K562 (cell line): ENCODE measurements around the gene NPM3. TPM values are rescaled to one million over a fixed set of nuclear protein-coding genes. Genes with fewer than 3 reads are reported as not detected.
A peak's percentile ranks its signal among the peaks of the same experiment; 100 is the strongest.

Source experiments
- ATAC-seq: fragments of 200-7000 bp; cut with Tn5 transposase; 3 replicates; pipeline ENCODE4 v1.9.1; 2020; ENCODE audit warnings: moderate library complexity
- BruUV-seq: library from RNA; stranded (reverse); fragments of 400-500 nt; replicated peaks from 2 replicates; lab custom pipeline; 2021; lab: Mats Ljungman, UMichigan
- CTCF ChIA-PET: fragments of 300-600 bp; formaldehyde crosslinking; extraction: SDS; loops from one replicate; lab custom pipeline; 2021; ENCODE audit warnings: low intra/inter-chr PET ratio; lab: Yijun Ruan, JAX
- POLR2A ChIA-PET: fragments of 300-600, 350-650 bp; sonication (Branson Sonifier 250); formaldehyde crosslinking; extraction: SDS; loops from one replicate; lab custom pipeline; 2021; ENCODE audit warnings: antibody characterized with exemption, inconsistent platforms; lab: Yijun Ruan, JAX
- DNase-seq, 4 experiments: peaks; one replicate each; pipeline versions ENCODE4 v3.0.0 to v3.0.0-alpha.2; 2011 to 2018; ENCODE audit warnings: low spot score in 3 of 4, mixed read lengths in 3 of 4; ENCODE audit errors: extremely low read depth in 1 of 4
- FAIRE-seq: peaks from 2 replicates; lab custom pipeline; 2011; peaks lifted over from hg19 to GRCh38; lab: Jason Lieb, UNC
- H2AFZ ChIP-seq: 2 replicates; pipeline ENCODE4 v1.6.0; 2011; ENCODE audit warnings: low read depth, low read length, control low read depth, inconsistent platforms
- H3K27ac ChIP-seq: fragments of 200-600 bp; 3 replicates; pipeline ENCODE4 v1.8.0; 2011; ENCODE audit warnings: low read depth, mild to moderate bottlenecking, control low read depth, inconsistent platforms, low read length, moderate library complexity, mixed read lengths; ENCODE audit errors: extremely low read depth
- H3K27me3 ChIP-seq, 2 experiments: fragments of 300-600 bp in 1 of 2; 2 replicates in 1 of 2; 3 replicates in 1 of 2; pipeline versions ENCODE4 v1.6.0 to v1.8.0; 2011; ENCODE audit warnings: inconsistent platforms in 2 of 2, low read length in 2 of 2, mild to moderate bottlenecking in 1 of 2, mixed read lengths in 1 of 2, moderate library complexity in 1 of 2; ENCODE audit not compliant: control insufficient read depth in 2 of 2, insufficient read depth in 2 of 2
- H3K36me3 ChIP-seq: fragments of 300-600 bp; 3 replicates; pipeline ENCODE4 v1.8.0; 2011; ENCODE audit warnings: mild to moderate bottlenecking, low read length, inconsistent platforms; ENCODE audit not compliant: control insufficient read depth, insufficient read depth
- H3K4me1 ChIP-seq, 2 experiments: fragments of 200-600 bp in 1 of 2; replicated peaks in 1 of 2; 2 replicates in 1 of 2; 3 replicates in 1 of 2; pipeline versions ENCODE4 v1.5.1 to v1.8.0; 2011; ENCODE audit warnings: inconsistent platforms in 2 of 2, low read length in 2 of 2, mild to moderate bottlenecking in 1 of 2, mixed read lengths in 1 of 2, moderate library complexity in 1 of 2; ENCODE audit not compliant: control insufficient read depth in 2 of 2, insufficient read depth in 2 of 2
- H3K4me2 ChIP-seq: 2 replicates; pipeline ENCODE4 v1.6.1; 2011; ENCODE audit warnings: low read length, control low read depth, inconsistent platforms, mixed read lengths; ENCODE audit not compliant: insufficient read depth
- H3K4me3 ChIP-seq: fragments of 200-600 bp; sonication (generic), shearing (Covaris generic); 2 replicates; pipeline ENCODE4 v1.5.1; 2016; ENCODE audit warnings: control low read depth, inconsistent platforms
- H3K79me2 ChIP-seq: fragments of 200-600 bp; 3 replicates; pipeline ENCODE4 v1.8.0; 2011; ENCODE audit warnings: low read length, inconsistent platforms; ENCODE audit not compliant: control insufficient read depth, insufficient read depth
- H3K9ac ChIP-seq, 2 experiments: 2 replicates each; pipeline versions ENCODE4 v1.6.0 to v1.6.1; 2011; ENCODE audit warnings: low read depth in 2 of 2, low read length in 2 of 2, control low read depth in 1 of 2, inconsistent platforms in 1 of 2, mild to moderate bottlenecking in 1 of 2, mixed read lengths in 1 of 2; ENCODE audit not compliant: insufficient read depth in 1 of 2
- H3K9me1 ChIP-seq: one replicate; pipeline ENCODE4 v1.6.0; 2011; ENCODE audit warnings: inconsistent platforms, mild to moderate bottlenecking, low read length, moderate library complexity; ENCODE audit not compliant: control insufficient read depth, insufficient read depth
- H3K9me3 ChIP-seq: replicated peaks from 2 replicates; pipeline ENCODE4 v1.5.1; 2011; ENCODE audit warnings: low read depth, low read length, inconsistent platforms; ENCODE audit not compliant: control insufficient read depth, insufficient read depth
- H4K20me1 ChIP-seq: replicated peaks from 2 replicates; pipeline ENCODE4 v1.6.1; 2011; ENCODE audit warnings: low read length, inconsistent platforms, mixed read lengths; ENCODE audit not compliant: control insufficient read depth, insufficient read depth
- CBFB ChIP-seq: sonication (generic); formaldehyde crosslinking; IDR thresholded peaks from 2 replicates; pipeline ENCODE4 v1.4.0; 2020; ENCODE audit warnings: mild to moderate bottlenecking, missing genetic modification reagents
- HDAC1 ChIP-seq, 2 experiments: fragments of 450-650 bp; IDR thresholded peaks; 2 replicates each; pipeline ENCODE4 v1.6.1; 2016 to 2017; ENCODE audit warnings: inconsistent platforms in 1 of 2, mild to moderate bottlenecking in 1 of 2, moderate library complexity in 1 of 2
- MYC ChIP-seq, 2 experiments: fragments of 250-450 bp in 1 of 2; sonication (Bioruptor Pico) in 1 of 2; IDR thresholded peaks; 2 replicates each; pipeline versions ENCODE4 v1.5.1 to v1.6.1; 2012 to 2021; ENCODE audit warnings: low read depth in 2 of 2, borderline replicate concordance in 1 of 2, improper control_type of control experiment in 1 of 2, low read length in 1 of 2, mild to moderate bottlenecking in 1 of 2, moderate library complexity in 1 of 2
- ZFX ChIP-seq: sonication (generic); formaldehyde crosslinking; IDR thresholded peaks from 2 replicates; pipeline ENCODE4 v1.8.0; 2022; ENCODE audit warnings: mild to moderate bottlenecking, missing genetic modification reagents, moderate library complexity
- WGBS: fragments of 100-300 bp; shearing (Covaris generic); methylation state at CpG from one replicate; pipeline ENCODE4 v1.1.6; 2016; ENCODE audit warnings: low coverage, mixed read lengths; ENCODE audit not compliant: insufficient coverage; ENCODE audit errors: missing lambda C conversion rate; 5-methylcytosine and 5-hydroxymethylcytosine counted together
- in situ Hi-C: fragments of 300-500 bp; cut with MboI; formaldehyde crosslinking; loops from 4 replicates; pipeline ENCODE4 v1.15.0; 2018; ENCODE audit warnings: inconsistent platforms, mixed read lengths
- intact Hi-C: fragments of 100-400 bp; cut with micrococcal nuclease; formaldehyde crosslinking; loops from 2 replicates; pipeline ENCODE4 v1.14.2; 2022
- polyA plus RNA-seq, 8 experiments: library from polyadenylated mRNA; depleted of rRNA in 4 of 8; stranded (reverse) in 5 of 8; unstranded in 3 of 8; fragments of >200 nt; fragmentation: Nextera tagmentation in 2 of 8; fragmentation: Illumina TruSeq in 1 of 8; extraction: Ambion mirVana in 2 of 8; extraction: Trizol in 1 of 8; gene quantifications; 2 replicates each; pipeline versions ENCODE4 v1.2.1 to v1.2.3, GENCODE V29; 2011 to 2014; ENCODE audit warnings: inconsistent platforms in 1 of 8, missing spikeins in 1 of 8
- total RNA-seq, 7 experiments: library from RNA; depleted of rRNA in 6 of 7; stranded (reverse); fragments of >200 nt in 6 of 7; fragmentation: Illumina TruSeq in 2 of 7; extraction: Trizol in 2 of 7; gene quantifications; 2 replicates each; pipeline versions ENCODE4 v1.2.1 to v1.2.3, GENCODE V29; 2011 to 2021; ENCODE audit warnings: low replicate concordance in 1 of 7
- TF ChIP-seq, protein P1 (sequence below): sonication (generic); formaldehyde crosslinking; IDR thresholded peaks from 2 replicates; pipeline ENCODE4 v1.8.1; 2023; ENCODE audit warnings: mild to moderate bottlenecking, missing genetic modification reagents
- TF ChIP-seq, protein P2 (sequence below): fragments of 450-650 bp; IDR thresholded peaks from 2 replicates; pipeline ENCODE4 v1.6.1; 2016; ENCODE audit warnings: mild to moderate bottlenecking, moderate library complexity

NPM3 gene
- total and polyA plus RNA-seq, 9 of the 15 experiments (the other 6 are each of a cell fraction or from before 2014, with no cell fraction given), result 15.2 to 239 (median 114) TPM

- ChIA-PET POLR2A (interaction anchor here (0.5 to 3.9 kb wide), 14 partner anchors 7 to 661 kb away, joined by 3 to 19 read pairs (median 4); partner anchors contain the start of gene POLL), CTCF (interaction anchor here (0.6 kb wide), 1 partner anchor 225 kb away, joined by 3 read pairs; no protein-coding TSS in a partner anchor)
- peak; percentile 52 for ATAC-seq
- peak overlapping the region; percentile 88 for H2AFZ ChIP-seq
- WGBS, result 8% methylated on average over 13 of the region's 14 CpGs
- peak overlapping the region; percentile 98 for H3K4me3 ChIP-seq
- no peaks in the 10 kb centered on the region for H3K9me1 ChIP-seq
- BruUV-seq, result TSS peak; percentile 86
- peaks cover 67% of the 10 kb centered on the region for H3K79me2 ChIP-seq
- peak overlapping the region; percentile 99 for H3K27ac ChIP-seq
- peaks cover 12% of the 10 kb centered on the region; the same call in 1 of the 3 replicates for H3K36me3 ChIP-seq
- peaks cover 32% of the 10 kb centered on the region for H4K20me1 ChIP-seq
- intact Hi-C loops (no loop called here), in situ Hi-C loops (no loop called here)
- peaks cover 15 to 17% of the 10 kb centered on the region in 2 experiments; a peak in 4 of 5 replicates for H3K4me1 ChIP-seq
- peak; percentile 26 to 71 (median 34) for DNase-seq
- peak overlapping the region; percentile 94 to 96 for H3K9ac ChIP-seq
- FAIRE-seq, result peak; percentile 42
- peak overlapping the region; percentile 98 for H3K4me2 ChIP-seq
- H3K27me3 ChIP-seq, result no peaks in the 10 kb centered on the region
- H3K9me3 ChIP-seq, result no peaks in the 10 kb centered on the region
- TF ChIP-seq CBFB (CRISPR knock-in tag) (0 out of 2 replicates have a peak, but pooled peaks have one; percentile 46), MYC (IDR thresholded peaks at IDR 0.05; ENCODE audit: low read depth, low read length) (peak; percentile 59), MYC (CRISPR knock-in tag; IDR thresholded peaks at IDR 0.05; ENCODE audit: borderline replicate concordance, low read depth) (no peak), HDAC1 (IDR thresholded peaks at IDR 0.05) (peak in 1 of 2 experiments; percentile 40; a peak in 1 of 4 replicates), ZFX (CRISPR knock-in tag) (peak; percentile 33; the same call in 1 of the 2 replicates)
- TF ChIP-seq, protein P1, sequence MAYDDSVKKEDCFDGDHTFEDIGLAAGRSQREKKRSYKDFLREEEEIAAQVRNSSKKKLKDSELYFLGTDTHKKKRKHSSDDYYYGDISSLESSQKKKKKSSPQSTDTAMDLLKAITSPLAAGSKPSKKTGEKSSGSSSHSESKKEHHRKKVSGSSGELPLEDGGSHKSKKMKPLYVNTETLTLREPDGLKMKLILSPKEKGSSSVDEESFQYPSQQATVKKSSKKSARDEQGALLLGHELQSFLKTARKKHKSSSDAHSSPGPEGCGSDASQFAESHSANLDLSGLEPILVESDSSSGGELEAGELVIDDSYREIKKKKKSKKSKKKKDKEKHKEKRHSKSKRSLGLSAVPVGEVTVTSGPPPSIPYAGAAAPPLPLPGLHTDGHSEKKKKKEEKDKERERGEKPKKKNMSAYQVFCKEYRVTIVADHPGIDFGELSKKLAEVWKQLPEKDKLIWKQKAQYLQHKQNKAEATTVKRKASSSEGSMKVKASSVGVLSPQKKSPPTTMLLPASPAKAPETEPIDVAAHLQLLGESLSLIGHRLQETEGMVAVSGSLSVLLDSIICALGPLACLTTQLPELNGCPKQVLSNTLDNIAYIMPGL (CRISPR knock-in tag), result no peak
- TF ChIP-seq, protein P2, sequence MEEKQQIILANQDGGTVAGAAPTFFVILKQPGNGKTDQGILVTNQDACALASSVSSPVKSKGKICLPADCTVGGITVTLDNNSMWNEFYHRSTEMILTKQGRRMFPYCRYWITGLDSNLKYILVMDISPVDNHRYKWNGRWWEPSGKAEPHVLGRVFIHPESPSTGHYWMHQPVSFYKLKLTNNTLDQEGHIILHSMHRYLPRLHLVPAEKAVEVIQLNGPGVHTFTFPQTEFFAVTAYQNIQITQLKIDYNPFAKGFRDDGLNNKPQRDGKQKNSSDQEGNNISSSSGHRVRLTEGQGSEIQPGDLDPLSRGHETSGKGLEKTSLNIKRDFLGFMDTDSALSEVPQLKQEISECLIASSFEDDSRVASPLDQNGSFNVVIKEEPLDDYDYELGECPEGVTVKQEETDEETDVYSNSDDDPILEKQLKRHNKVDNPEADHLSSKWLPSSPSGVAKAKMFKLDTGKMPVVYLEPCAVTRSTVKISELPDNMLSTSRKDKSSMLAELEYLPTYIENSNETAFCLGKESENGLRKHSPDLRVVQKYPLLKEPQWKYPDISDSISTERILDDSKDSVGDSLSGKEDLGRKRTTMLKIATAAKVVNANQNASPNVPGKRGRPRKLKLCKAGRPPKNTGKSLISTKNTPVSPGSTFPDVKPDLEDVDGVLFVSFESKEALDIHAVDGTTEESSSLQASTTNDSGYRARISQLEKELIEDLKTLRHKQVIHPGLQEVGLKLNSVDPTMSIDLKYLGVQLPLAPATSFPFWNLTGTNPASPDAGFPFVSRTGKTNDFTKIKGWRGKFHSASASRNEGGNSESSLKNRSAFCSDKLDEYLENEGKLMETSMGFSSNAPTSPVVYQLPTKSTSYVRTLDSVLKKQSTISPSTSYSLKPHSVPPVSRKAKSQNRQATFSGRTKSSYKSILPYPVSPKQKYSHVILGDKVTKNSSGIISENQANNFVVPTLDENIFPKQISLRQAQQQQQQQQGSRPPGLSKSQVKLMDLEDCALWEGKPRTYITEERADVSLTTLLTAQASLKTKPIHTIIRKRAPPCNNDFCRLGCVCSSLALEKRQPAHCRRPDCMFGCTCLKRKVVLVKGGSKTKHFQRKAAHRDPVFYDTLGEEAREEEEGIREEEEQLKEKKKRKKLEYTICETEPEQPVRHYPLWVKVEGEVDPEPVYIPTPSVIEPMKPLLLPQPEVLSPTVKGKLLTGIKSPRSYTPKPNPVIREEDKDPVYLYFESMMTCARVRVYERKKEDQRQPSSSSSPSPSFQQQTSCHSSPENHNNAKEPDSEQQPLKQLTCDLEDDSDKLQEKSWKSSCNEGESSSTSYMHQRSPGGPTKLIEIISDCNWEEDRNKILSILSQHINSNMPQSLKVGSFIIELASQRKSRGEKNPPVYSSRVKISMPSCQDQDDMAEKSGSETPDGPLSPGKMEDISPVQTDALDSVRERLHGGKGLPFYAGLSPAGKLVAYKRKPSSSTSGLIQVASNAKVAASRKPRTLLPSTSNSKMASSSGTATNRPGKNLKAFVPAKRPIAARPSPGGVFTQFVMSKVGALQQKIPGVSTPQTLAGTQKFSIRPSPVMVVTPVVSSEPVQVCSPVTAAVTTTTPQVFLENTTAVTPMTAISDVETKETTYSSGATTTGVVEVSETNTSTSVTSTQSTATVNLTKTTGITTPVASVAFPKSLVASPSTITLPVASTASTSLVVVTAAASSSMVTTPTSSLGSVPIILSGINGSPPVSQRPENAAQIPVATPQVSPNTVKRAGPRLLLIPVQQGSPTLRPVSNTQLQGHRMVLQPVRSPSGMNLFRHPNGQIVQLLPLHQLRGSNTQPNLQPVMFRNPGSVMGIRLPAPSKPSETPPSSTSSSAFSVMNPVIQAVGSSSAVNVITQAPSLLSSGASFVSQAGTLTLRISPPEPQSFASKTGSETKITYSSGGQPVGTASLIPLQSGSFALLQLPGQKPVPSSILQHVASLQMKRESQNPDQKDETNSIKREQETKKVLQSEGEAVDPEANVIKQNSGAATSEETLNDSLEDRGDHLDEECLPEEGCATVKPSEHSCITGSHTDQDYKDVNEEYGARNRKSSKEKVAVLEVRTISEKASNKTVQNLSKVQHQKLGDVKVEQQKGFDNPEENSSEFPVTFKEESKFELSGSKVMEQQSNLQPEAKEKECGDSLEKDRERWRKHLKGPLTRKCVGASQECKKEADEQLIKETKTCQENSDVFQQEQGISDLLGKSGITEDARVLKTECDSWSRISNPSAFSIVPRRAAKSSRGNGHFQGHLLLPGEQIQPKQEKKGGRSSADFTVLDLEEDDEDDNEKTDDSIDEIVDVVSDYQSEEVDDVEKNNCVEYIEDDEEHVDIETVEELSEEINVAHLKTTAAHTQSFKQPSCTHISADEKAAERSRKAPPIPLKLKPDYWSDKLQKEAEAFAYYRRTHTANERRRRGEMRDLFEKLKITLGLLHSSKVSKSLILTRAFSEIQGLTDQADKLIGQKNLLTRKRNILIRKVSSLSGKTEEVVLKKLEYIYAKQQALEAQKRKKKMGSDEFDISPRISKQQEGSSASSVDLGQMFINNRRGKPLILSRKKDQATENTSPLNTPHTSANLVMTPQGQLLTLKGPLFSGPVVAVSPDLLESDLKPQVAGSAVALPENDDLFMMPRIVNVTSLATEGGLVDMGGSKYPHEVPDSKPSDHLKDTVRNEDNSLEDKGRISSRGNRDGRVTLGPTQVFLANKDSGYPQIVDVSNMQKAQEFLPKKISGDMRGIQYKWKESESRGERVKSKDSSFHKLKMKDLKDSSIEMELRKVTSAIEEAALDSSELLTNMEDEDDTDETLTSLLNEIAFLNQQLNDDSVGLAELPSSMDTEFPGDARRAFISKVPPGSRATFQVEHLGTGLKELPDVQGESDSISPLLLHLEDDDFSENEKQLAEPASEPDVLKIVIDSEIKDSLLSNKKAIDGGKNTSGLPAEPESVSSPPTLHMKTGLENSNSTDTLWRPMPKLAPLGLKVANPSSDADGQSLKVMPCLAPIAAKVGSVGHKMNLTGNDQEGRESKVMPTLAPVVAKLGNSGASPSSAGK, result peak; percentile 86
These were observed 35.8 kb upstream of the NPM3 start for GRCh38 chr10:101818872-101819633.
